Subcutaneous abdominal adipose tissue (tissue), 5 donors: ENCODE results near the gene SHISA6.
"Not testable (repeated sequence)": the region's sequence is repeated elsewhere in the genome, so short reads cannot be mapped to it uniquely, and the experiment has no call there.

ENCODE experiments used
- H3K27ac ChIP-seq: one replicate; pipeline ENCODE4 v1.7.0; 2013; ENCODE audit warnings: low read depth, mild to moderate bottlenecking, inconsistent platforms, low read length, moderate library complexity
- H3K27me3 ChIP-seq, 5 donors: one replicate each; pipeline ENCODE4 v1.7.0; 2013; ENCODE audit warnings: low read length in 5 of 5, inconsistent platforms in 1 of 5; ENCODE audit not compliant: control insufficient read depth in 5 of 5, insufficient read depth in 4 of 5
- H3K36me3 ChIP-seq, 5 donors: one replicate each; pipeline ENCODE4 v1.7.0; 2013; ENCODE audit warnings: low read length in 5 of 5; ENCODE audit not compliant: control insufficient read depth in 5 of 5, insufficient read depth in 5 of 5
- H3K4me1 ChIP-seq, 5 donors: one replicate each; pipeline ENCODE4 v1.7.0; 2013; ENCODE audit warnings: low read length in 5 of 5, mild to moderate bottlenecking in 3 of 5, moderate library complexity in 1 of 5; ENCODE audit not compliant: control insufficient read depth in 5 of 5, insufficient read depth in 5 of 5
- H3K4me3 ChIP-seq, 5 donors: one replicate each; pipeline ENCODE4 v1.7.0; 2013; ENCODE audit warnings: low read length in 5 of 5, low read depth in 1 of 5
- H3K9ac ChIP-seq, 5 donors: one replicate each; pipeline ENCODE4 v1.7.0; 2013; ENCODE audit warnings: low read length in 5 of 5, mild to moderate bottlenecking in 4 of 5, moderate library complexity in 3 of 5
- H3K9me3 ChIP-seq, 5 donors: one replicate each; pipeline ENCODE4 v1.7.0; 2013; ENCODE audit warnings: low read length in 5 of 5; ENCODE audit not compliant: control insufficient read depth in 5 of 5
- donor health status: healthy.
- donor health status: healthy.
- donor health status: healthy.
- donor health status: healthy.
- donor health status: healthy.

SHISA6 gene

DNA sequence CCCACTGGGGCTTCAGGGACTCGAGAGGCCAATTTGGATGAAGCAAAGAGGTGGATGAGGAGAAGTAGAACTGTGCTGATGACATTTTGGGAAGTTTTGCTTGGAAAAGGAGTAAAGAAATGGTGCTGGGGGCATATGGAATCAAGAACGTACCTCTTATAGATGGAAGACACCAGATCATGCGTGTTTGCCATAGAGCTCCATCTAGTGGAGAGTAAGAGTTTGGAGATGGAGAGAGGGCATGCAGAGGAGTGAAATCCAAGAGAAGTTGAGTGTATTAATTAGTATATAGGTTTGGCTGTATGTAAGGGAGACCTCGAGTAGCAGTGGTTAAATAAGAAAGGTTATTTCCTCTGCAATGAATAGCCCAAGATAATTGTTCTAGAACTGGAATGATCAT lies 56.0 kb downstream of the SHISA6 start:
- Histone ChIP-seq H3K27ac (no peak overlapping the region), H3K4me1 (no peaks in the 10 kb centered on the region), H3K36me3 (no peaks in the 10 kb centered on the region), H3K9me3 (peaks cover 0 to 2% (median 0%) of the 10 kb centered on the region in 5 donors), H3K27me3 (peaks cover 0 to 3% (median 0%) of the 10 kb centered on the region in 5 donors), H3K4me3 (no peak overlapping the region), H3K9ac (no peak overlapping the region)

DNA sequence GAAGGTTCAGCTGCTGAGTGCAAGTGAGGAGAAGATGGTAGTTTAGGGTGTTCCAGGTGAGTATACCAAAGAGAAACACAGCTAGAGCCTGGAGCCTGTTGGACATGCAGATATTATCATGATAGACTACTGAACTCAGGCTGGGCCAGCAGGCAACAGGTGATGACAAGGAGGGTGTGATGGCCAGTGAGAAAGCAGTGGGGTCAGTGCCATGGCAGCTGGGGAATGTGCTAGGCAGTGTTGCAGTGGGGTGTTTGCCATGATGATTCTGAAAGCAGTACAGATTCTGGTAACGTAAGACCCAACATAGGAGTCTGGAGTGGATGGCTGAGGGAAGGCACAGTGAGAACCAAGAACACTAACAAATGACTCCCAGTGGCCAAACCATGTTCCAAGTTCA lies 57.4 kb downstream of the SHISA6 start:
- Histone ChIP-seq H3K36me3 (no peaks in the 10 kb centered on the region), H3K4me1 (peaks cover 0 to 2% (median 0%) of the 10 kb centered on the region in 5 donors), H3K9me3 (peaks cover 0 to 2% (median 0%) of the 10 kb centered on the region in 5 donors)

DNA sequence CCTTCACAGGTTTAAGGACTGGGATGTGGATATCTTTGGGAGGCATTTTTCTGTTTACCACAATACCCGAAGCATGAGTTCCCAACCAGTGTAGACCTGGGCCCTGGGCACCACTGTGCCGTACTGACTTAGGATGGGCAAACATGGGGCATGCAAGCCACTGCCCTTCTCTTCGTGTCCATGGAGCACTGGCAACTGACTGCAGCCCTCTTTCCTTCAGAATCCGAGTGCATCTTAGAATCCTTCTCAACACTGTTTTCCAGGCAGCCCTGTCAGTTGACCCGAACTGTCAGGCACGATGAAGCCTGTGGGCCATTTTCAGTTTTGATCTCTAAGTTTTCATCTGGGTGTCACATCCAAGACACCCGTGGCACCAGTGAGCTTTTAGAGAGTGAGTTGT lies 59.2 kb downstream of the SHISA6 start:
- no peak overlapping the region for H3K27ac ChIP-seq
- no peaks in the 10 kb centered on the region for H3K27me3 ChIP-seq
- peaks cover 0 to 2% (median 0%) of the 10 kb centered on the region in 5 donors for H3K9me3 ChIP-seq
- no peak overlapping the region for H3K4me3 ChIP-seq
- H3K4me1 ChIP-seq, result peaks cover 0 to 2% (median 0%) of the 10 kb centered on the region in 5 donors
- H3K36me3 ChIP-seq, result no peaks in the 10 kb centered on the region
- H3K9ac ChIP-seq, result no peak overlapping the region

More for the DNA sequence above, 57.4 kb downstream of the SHISA6 start:
- Histone ChIP-seq H3K27ac (no peak overlapping the region), H3K27me3 (peaks cover 0 to 3% (median 0%) of the 10 kb centered on the region in 5 donors), H3K4me3 (no peak overlapping the region), H3K9ac (no peak overlapping the region)

DNA sequence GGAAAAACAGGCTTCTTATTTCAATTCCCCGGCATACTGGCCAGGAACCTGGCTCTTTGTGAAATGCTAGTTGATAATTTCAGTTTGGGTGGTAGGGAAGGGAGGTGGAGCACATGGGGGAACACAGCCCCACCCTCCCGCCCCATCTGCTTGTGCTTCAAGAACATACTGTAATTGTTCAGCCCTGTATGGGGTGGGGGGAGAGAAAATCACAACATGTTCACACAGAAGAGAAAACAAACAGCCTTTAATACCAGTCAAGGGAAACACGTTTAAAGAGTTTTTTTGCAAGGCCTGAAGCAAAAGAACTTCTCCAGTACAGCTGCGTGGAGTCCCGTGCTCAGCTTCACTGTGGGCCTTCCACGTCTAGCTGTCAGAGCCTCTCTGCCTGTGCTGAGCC lies 59.7 kb downstream of the SHISA6 start:
- no peaks in the 10 kb centered on the region for H3K36me3 ChIP-seq
- H3K4me3 ChIP-seq, result no peak overlapping the region
- no peaks in the 10 kb centered on the region for H3K27me3 ChIP-seq
- no peak overlapping the region for H3K27ac ChIP-seq
- H3K9ac ChIP-seq, result no peak overlapping the region
- peaks cover 0 to 2% (median 0%) of the 10 kb centered on the region in 5 donors for H3K9me3 ChIP-seq
- H3K4me1 ChIP-seq, result peaks cover 0 to 2% (median 0%) of the 10 kb centered on the region in 5 donors

DNA sequence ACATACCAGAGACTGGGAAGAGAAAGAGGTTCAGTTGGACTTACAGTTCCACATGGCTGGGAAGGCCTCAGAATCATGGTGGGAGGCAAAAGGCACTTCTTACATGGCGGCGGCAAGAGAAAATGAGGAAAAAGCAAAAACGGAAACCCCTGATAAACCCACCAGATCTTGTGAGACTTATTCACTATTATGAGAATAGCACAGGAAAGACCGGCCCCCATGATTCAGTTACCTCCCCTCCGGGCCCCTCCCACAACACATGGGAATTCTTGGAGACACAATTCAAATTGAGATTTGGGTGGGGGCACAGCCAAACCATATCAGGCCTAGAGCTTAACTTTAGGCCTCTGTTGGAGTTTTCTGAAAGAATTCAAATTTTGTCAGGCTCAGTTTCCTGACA lies 60.9 kb downstream of the SHISA6 start:
- H3K9me3 ChIP-seq, H3K27ac ChIP-seq, H3K27me3 ChIP-seq: not testable (repeated sequence)

DNA sequence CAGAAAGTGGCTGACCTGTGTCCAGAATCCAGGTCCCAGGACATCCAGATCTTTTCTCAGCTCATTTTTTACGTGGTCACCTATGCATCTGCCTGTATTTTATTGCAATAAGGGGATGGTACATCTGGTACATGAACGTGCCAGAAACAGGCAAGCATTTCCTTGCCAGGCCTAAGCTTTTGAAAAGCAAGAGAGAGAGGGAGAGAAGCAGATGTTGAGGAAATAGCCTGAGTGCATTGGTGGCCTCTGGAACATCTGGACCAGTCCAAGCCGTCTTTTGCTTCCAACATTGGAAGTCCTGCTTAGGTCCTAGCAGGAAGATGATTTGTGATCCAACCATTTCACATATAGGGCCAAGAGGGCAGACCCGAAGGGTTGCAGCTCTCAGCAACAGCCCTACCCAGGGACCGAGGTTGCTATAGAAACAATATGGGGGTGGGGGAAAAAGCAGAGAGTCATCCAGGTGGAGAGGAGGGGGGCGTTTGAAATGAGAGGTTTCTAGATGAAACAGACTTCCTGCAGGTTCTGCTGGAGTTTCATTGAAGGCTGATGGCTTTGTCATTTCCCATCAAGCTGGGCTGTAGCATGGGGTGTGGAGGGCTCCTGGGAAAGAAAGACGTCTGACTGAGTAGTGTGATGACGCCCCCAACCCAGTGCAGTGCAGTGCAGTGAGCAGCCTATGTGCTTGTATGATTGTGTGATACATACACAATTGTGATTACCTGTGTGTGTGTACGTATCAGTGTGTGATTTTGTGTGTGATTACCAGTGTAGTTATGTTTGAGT lies 61.6 kb downstream of the SHISA6 start:
- Histone ChIP-seq H3K36me3 (no peaks in the 10 kb centered on the region), H3K4me3 (no peak overlapping the region), H3K9me3 (peaks cover 0 to 2% (median 0%) of the 10 kb centered on the region in 5 donors), H3K4me1 (peaks cover 0 to 2% (median 0%) of the 10 kb centered on the region in 5 donors), H3K9ac (no peak overlapping the region), H3K27ac (no peak overlapping the region), H3K27me3 (no peaks in the 10 kb centered on the region)

More for the DNA sequence above, 60.9 kb downstream of the SHISA6 start:
- not testable (repeated sequence) for H3K4me1 ChIP-seq, H3K9ac ChIP-seq, H3K4me3 ChIP-seq, H3K36me3 ChIP-seq

DNA sequence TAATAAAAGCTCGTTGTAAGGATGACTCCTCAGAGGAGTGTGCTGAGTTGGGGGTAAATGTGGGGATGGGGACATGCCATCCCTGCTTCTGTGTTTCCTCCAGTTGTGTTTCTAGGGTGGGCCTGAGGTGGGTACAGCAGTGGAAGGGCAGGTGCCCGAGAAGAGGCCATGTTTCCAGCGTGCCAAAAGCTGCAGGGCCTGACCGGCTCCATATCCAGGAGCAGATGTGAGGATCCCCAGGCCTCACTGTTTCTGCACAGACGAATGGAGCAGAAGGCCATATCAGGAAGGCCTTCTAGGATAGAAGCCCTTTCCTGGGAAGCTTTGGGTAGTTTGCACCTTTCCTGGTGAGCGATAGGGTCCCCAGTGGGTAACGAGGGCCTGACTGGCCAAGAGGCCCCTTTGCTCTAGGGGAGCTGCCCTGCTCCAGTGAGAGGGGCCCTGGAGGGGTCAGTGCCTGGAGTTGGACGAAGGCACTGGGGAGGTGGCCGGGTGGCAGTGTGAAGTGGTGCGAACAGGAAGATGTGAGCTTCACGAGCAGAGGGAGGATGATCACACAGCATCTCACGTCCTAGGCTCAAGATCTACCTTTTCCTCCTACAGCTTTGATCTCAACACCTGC lies 62.9 kb downstream of the SHISA6 start:
- Histone ChIP-seq H3K4me1 (peaks cover 0 to 3% (median 0%) of the 10 kb centered on the region in 5 donors), H3K36me3 (no peaks in the 10 kb centered on the region), H3K27ac (no peak overlapping the region), H3K9me3 (peaks cover 0 to 2% (median 0%) of the 10 kb centered on the region in 5 donors), H3K9ac (no peak overlapping the region), H3K4me3 (no peak overlapping the region), H3K27me3 (no peaks in the 10 kb centered on the region)

DNA sequence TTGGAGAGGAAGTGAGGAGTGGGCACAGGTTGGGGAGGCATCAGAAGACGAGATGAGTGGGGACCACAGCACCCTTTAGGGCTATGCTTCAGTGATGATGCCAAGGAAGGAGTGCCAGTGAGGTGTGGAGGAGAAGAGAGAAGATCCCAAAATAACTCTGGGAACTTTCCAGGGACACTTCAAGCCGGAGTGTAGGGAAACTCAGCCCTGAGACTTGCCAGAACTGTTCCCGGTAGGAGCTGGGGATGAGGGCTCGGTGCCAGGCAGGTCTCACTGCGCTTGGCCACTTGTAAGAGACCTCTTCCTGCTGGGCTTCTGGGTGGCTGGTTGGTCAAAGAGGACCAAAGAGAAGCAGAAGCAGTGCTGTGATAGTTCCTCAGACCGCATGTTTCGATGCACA lies 63.6 kb downstream of the SHISA6 start:
- Histone ChIP-seq H3K4me1 (peaks cover 0 to 3% (median 0%) of the 10 kb centered on the region in 5 donors), H3K36me3 (no peaks in the 10 kb centered on the region), H3K27ac (no peak overlapping the region), H3K4me3 (no peak overlapping the region), H3K27me3 (no peaks in the 10 kb centered on the region), H3K9me3 (peaks cover 0 to 2% (median 0%) of the 10 kb centered on the region in 5 donors), H3K9ac (no peak overlapping the region)

DNA sequence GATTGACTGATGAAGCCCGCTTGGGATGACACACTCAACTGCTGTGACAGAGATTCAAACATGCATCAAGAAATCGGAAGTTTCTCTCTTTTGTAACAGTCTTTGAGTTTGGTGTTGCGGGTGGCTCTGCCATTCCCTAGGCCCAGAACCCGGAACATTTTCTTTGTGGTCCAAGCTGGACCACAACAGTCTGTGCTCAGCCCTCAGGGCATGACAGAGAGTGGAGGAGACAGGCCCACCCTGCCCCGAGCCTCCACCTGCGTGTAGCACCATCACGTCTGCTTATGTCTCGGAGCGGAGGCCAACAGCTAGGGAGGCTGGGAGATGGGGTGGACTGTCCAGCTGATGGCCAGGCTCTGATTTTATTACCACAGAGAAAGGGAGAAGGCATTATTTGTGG lies 64.5 kb downstream of the SHISA6 start:
- Histone ChIP-seq H3K27ac (no peak overlapping the region), H3K9me3 (peaks cover 0 to 2% (median 0%) of the 10 kb centered on the region in 5 donors), H3K27me3 (no peaks in the 10 kb centered on the region)

DNA sequence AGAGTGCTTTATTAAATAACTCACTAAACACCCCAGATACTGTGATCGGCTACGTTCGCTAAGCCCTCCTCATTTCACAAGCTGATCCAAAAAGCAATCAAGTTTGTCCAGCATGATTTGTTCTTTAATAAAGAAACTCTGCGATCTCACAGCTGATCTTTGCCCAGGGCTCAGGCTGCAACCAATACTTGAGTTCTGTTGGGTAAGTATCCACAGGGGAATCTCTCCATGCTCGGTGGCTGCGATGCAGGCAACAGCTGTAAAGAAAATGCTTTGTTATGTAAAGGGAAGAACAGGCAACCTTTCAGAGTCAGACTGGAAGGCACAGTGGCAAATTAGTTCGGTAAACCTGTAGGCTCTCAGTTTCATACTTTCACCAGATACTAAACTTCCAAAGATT lies 67.5 kb downstream of the SHISA6 start:
- Histone ChIP-seq H3K4me3 (no peak overlapping the region), H3K27me3 (no peaks in the 10 kb centered on the region), H3K9me3 (no peaks in the 10 kb centered on the region), H3K4me1 (peaks cover 0 to 3% (median 0%) of the 10 kb centered on the region in 5 donors), H3K9ac (no peak overlapping the region), H3K27ac (no peak overlapping the region), H3K36me3 (no peaks in the 10 kb centered on the region)

More for the DNA sequence above, 64.5 kb downstream of the SHISA6 start:
- H3K4me1 ChIP-seq, result peaks cover 0 to 3% (median 0%) of the 10 kb centered on the region in 5 donors
- H3K36me3 ChIP-seq, result no peaks in the 10 kb centered on the region
- no peak overlapping the region for H3K9ac ChIP-seq
- no peak overlapping the region for H3K4me3 ChIP-seq
